Fibroblast of lung (primary cell): Measurements from ENCODE around the gene NR2E1. TPM values are rescaled to one million over a fixed set of nuclear protein-coding genes. Genes with fewer than 3 reads are reported as not detected.
A peak's percentile ranks its signal among the peaks of the same experiment; 100 is the strongest.

Experiments
- DNase-seq, 2 donors: peaks; one replicate each; pipeline versions ENCODE4 v3.0.0 to v3.0.0-alpha.2; 2010; ENCODE audit warnings: low read depth in 2 of 2
- H2AFZ ChIP-seq: 2 replicates; pipeline ENCODE4 v1.5.1; 2012; ENCODE audit warnings: low read length, control low read depth, inconsistent platforms
- H3K27ac ChIP-seq: 2 replicates; pipeline ENCODE4 v1.5.1; 2011; ENCODE audit warnings: low read length, control low read depth; ENCODE audit not compliant: insufficient read depth
- H3K27me3 ChIP-seq: 2 replicates; pipeline ENCODE4 v1.5.1; 2011; ENCODE audit warnings: mild to moderate bottlenecking, low read length; ENCODE audit not compliant: control insufficient read depth, insufficient read depth
- H3K36me3 ChIP-seq: 2 replicates; pipeline ENCODE4 v1.5.1; 2011; ENCODE audit warnings: low read length; ENCODE audit not compliant: control insufficient read depth, insufficient read depth
- H3K4me1 ChIP-seq: 2 replicates; pipeline ENCODE4 v1.5.1; 2011; ENCODE audit warnings: low read length; ENCODE audit not compliant: control insufficient read depth, insufficient read depth; ENCODE audit errors: extremely low read depth
- H3K4me2 ChIP-seq: 2 replicates; pipeline ENCODE4 v1.5.1; 2011; ENCODE audit warnings: low read length, control low read depth; ENCODE audit not compliant: insufficient read depth; ENCODE audit errors: extremely low read depth
- H3K4me3 ChIP-seq, 4 experiments: fragments of 200-600 bp in 1 of 4; sonication (generic) in 1 of 4; replicated peaks in 1 of 4; 2 replicates each; pipeline ENCODE4 v1.5.1; 2011 to 2016; ENCODE audit warnings: low read length in 4 of 4, low read depth in 3 of 4, mild to moderate bottlenecking in 3 of 4, control low read depth in 2 of 4, inconsistent platforms in 1 of 4, mixed read lengths in 1 of 4; ENCODE audit not compliant: insufficient read depth in 1 of 4; ENCODE audit errors: control extremely low read depth in 1 of 4
- H3K79me2 ChIP-seq: 2 replicates; pipeline ENCODE4 v1.5.1; 2012; ENCODE audit warnings: mild to moderate bottlenecking, low read length, inconsistent platforms; ENCODE audit not compliant: control insufficient read depth, insufficient read depth
- H3K9ac ChIP-seq: 2 replicates; pipeline ENCODE4 v1.5.1; 2011; ENCODE audit warnings: mild to moderate bottlenecking, low read length, control low read depth; ENCODE audit not compliant: insufficient read depth
- H3K9me3 ChIP-seq: 2 replicates; pipeline ENCODE4 v1.5.1; 2012; ENCODE audit warnings: low read depth, low read length; ENCODE audit not compliant: control insufficient read depth, insufficient read depth
- H4K20me1 ChIP-seq: 2 replicates; pipeline ENCODE4 v1.5.1; 2011; ENCODE audit warnings: low read length; ENCODE audit not compliant: control insufficient read depth, insufficient read depth; ENCODE audit errors: extremely low read depth
- EZH2 ChIP-seq: IDR thresholded peaks from 2 replicates; pipeline ENCODE4 v1.5.1; 2012; ENCODE audit warnings: low read length, control low read depth, mild to moderate bottlenecking; ENCODE audit errors: missing control alignments
- polyA plus RNA-seq, 2 donors: library from polyadenylated mRNA; depleted of rRNA in 1 of 2; stranded (reverse) in 1 of 2; unstranded in 1 of 2; fragments of >200 nt; gene quantifications; 2 replicates each; pipeline ENCODE4 v1.2.1, GENCODE V29; 2011 to 2012; ENCODE audit warnings: missing spikeins in 1 of 2
- total RNA-seq: library from RNA; depleted of rRNA; stranded (reverse); fragments of >200 nt; gene quantifications from 2 replicates; pipeline ENCODE4 v1.2.1, GENCODE V29; 2014
- TF ChIP-seq, protein P1 (sequence below), 2 donors: IDR thresholded peaks in 1 of 2; conservative IDR thresholded peaks in 1 of 2; 1 replicate in 1 of 2; 2 replicates in 1 of 2; pipeline ENCODE4 v1.5.1; 2011 to 2012; ENCODE audit warnings: low read length in 2 of 2, control low read depth in 1 of 2, inconsistent platforms in 1 of 2, low read depth in 1 of 2, mild to moderate bottlenecking in 1 of 2

The NR2E1 gene
- total and polyA plus RNA-seq, 2 donors (not counting 1 experiment from before 2014, with no cell fraction given): not detected

DNA sequence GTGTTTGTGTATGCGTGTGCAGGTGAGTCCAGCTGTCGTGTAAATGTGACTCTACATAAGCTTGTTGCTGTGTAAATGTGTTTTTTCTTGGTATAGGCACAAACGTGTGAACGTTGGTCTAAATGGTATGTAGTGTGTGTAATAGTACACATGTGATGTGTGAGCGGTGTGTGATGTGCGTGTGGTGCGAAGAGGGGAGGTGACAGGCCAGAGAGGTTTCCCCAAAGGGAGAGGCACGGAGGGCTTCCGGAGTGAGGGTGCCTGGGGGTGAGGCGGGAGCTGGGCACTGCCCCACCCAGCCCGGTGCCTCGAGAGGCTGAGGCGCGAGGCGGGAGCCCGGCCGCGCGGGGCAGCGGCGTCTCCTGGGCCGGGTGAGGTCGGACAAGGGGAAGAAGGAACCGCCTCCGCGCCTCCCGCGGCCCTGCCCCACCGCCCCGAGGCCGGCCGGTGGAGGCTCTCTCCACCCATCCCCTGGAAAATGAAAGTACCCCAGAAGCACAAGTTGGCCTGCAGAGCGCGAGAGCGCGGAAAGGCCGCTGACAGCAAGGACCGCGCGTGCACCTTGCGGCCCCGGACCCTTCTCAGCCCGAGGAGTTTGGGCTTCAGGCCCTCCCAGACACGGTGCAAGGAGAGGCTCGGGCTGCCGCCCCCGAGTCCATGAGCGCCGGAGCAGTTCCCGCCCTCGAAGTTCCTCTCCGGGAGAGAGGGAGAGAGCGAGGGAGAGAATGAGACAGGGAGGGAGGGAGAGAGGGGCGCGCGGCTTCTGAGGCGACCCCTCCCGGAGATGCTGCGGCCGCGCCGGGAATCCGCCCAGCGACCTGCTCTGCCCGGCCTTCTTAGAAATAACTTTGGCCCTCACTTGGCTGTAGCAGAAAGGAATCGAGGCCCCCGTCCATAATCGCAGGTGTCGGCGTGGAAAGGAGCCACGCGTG lies 48.1 kb upstream of the NR2E1 start:
- H3K9me3 ChIP-seq: no peaks in the 10 kb centered on the region
- no peaks in the 10 kb centered on the region for H3K36me3 ChIP-seq
- no peak overlapping the region for H3K9ac ChIP-seq
- peak overlapping the region; percentile 58 to 66 (median 64) for H3K4me3 ChIP-seq
- peak overlapping the region; percentile 54 for H2AFZ ChIP-seq
- H3K4me2 ChIP-seq: peak overlapping the region; percentile 69
- H3K27me3 ChIP-seq: peaks cover 74% of the 10 kb centered on the region
- no peaks in the 10 kb centered on the region for H3K4me1 ChIP-seq
- H3K27ac ChIP-seq: no peak overlapping the region
- peak; percentile 18 to 28 for DNase-seq
- TF ChIP-seq, protein P1, sequence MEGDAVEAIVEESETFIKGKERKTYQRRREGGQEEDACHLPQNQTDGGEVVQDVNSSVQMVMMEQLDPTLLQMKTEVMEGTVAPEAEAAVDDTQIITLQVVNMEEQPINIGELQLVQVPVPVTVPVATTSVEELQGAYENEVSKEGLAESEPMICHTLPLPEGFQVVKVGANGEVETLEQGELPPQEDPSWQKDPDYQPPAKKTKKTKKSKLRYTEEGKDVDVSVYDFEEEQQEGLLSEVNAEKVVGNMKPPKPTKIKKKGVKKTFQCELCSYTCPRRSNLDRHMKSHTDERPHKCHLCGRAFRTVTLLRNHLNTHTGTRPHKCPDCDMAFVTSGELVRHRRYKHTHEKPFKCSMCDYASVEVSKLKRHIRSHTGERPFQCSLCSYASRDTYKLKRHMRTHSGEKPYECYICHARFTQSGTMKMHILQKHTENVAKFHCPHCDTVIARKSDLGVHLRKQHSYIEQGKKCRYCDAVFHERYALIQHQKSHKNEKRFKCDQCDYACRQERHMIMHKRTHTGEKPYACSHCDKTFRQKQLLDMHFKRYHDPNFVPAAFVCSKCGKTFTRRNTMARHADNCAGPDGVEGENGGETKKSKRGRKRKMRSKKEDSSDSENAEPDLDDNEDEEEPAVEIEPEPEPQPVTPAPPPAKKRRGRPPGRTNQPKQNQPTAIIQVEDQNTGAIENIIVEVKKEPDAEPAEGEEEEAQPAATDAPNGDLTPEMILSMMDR (conservative IDR thresholded peaks at IDR 0.05 in 1 of 2, IDR thresholded peaks at IDR 0.05 in 1 of 2; ENCODE audit: low read depth in 1 of 2, low read length in 2 of 2): no peak
- peak; percentile 73 for TF ChIP-seq EZH2
- no peaks in the 10 kb centered on the region for H3K79me2 ChIP-seq
- H4K20me1 ChIP-seq: no peaks in the 10 kb centered on the region

DNA sequence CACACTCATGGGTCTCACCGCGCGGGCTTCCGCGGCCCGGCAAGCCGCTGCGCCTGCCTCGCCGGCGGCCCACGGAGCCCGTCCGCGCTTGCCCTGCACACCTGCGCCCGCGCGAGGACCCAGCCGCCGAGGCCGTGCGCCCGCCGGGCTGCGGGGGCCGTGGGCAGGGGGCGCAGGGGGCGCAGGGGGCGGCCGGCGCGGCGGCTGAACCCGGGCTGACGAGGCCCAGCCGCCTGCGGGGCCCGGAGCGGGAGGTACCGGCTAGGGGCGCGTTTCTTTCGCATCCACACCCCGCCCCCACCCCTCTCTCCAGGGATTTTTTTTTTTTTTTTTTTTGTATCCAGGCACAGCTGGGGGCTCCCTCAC lies 47.5 kb upstream of the NR2E1 start:
- no peak for TF ChIP-seq EZH2
- TF ChIP-seq, protein P1 (conservative IDR thresholded peaks at IDR 0.05 in 1 of 2, IDR thresholded peaks at IDR 0.05 in 1 of 2; ENCODE audit: low read depth in 1 of 2, low read length in 2 of 2): no peak

DNA sequence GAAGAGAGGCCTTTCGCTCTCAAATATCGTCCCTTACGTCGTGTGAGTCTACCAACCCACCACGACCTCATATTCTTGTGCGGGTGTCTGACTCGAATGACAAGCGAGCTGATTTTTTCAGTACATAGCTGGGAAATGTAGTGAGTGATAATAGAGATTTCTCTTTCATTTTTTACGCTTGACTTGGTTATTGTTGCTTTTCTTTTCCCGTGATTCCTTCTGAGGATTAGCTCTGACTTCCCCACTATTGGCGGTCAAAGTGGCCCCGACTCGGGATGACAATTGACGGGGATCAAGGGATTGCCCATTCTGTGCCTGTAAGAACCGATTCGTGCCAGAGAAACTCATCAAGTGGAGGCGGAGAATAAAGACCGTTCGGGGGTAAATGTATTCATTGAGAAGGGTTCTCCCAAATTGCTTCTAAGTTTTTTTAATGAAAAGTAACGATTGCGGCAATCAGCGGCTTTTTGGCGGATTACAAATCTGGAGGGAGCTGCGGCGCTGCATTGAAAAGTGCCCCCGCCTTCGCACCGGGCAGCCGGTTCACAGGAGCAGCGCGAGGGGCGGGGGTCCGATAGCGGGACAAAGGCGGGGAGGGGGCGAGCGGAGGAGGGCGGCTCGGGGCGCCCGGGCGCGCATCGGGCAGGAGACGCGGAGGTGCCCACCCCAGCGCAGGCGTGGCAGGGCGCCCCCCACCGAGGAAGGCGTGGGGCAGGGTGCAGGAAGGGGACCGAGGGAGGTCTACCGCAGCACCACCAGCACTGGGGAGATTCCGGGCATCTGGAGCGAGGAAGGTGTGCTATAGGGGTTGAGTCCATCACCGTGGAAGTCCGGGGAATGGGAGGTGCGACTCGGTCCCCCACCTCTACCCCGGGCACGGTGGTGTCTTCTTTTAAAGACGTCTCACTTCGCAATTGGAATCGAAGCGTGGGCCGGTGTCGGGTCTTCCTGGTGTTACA lies 46.7 kb upstream of the NR2E1 start:
- peak overlapping the region; percentile 86 for H3K4me2 ChIP-seq
- peak; percentile 88 for TF ChIP-seq EZH2
- TF ChIP-seq, protein P1 (conservative IDR thresholded peaks at IDR 0.05 in 1 of 2, IDR thresholded peaks at IDR 0.05 in 1 of 2; ENCODE audit: low read depth in 1 of 2, low read length in 2 of 2): no peak
- H3K27me3 ChIP-seq: peaks cover 80% of the 10 kb centered on the region
- no peak overlapping the region for H3K9ac ChIP-seq
- no peaks in the 10 kb centered on the region for H3K4me1 ChIP-seq
- H3K4me3 ChIP-seq: peak overlapping the region; percentile 33 to 52 (median 44)
- no peaks in the 10 kb centered on the region for H4K20me1 ChIP-seq
- no peaks in the 10 kb centered on the region for H3K79me2 ChIP-seq
- H2AFZ ChIP-seq: no peak overlapping the region
- peak in 1 of 2 donors; percentile 19 for DNase-seq
- no peaks in the 10 kb centered on the region for H3K9me3 ChIP-seq
- no peaks in the 10 kb centered on the region for H3K36me3 ChIP-seq
- no peak overlapping the region for H3K27ac ChIP-seq

More for the DNA sequence above, 47.5 kb upstream of the NR2E1 start:
- Histone ChIP-seq H3K36me3 (no peaks in the 10 kb centered on the region), H3K4me1 (no peaks in the 10 kb centered on the region), H3K27me3 (peaks cover 75% of the 10 kb centered on the region), H2AFZ (no peak overlapping the region), H3K27ac (no peak overlapping the region), H3K9me3 (no peaks in the 10 kb centered on the region), H4K20me1 (no peaks in the 10 kb centered on the region), H3K79me2 (no peaks in the 10 kb centered on the region), H3K4me3 (peak overlapping the region in 3 of 4 experiments; percentile 33 to 66 (median 66)), H3K9ac (no peak overlapping the region), H3K4me2 (peak overlapping the region; percentile 86)
- DNase-seq: no peak
